ENCODE results near the gene DUSP22. TPM values are rescaled to one million over a fixed set of nuclear protein-coding genes. Genes with fewer than 3 reads are reported as not detected.

DUSP22 gene
- total RNA-seq, 2 donors from 2014 or later: 45.1 to 54.1 TPM

DNA sequence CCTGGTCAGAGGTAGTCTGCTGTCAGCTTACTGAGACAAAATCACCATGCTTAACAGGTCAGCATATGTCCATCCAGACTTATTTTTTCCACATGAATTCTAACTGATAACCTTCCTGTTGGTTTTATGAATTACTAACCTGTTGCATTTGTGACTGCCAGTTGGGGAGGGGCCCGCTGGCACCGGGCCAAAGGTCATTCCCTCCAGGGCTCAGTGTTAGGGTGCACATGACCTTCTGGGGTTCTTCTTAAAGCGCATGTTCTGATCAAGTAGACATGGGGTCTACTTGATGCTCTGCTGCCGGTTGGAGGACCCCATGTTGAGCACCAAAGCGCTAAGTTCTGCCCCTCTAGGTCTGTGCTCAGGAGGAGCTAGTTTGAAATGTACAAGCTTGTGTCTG lies 15.6 kb downstream of the DUSP22 start:
- Histone ChIP-seq H3K36me3 (no peaks in the 10 kb centered on the region), H3K4me1 (peaks cover 0 to 36% of the 10 kb centered on the region in 2 donors)

DNA sequence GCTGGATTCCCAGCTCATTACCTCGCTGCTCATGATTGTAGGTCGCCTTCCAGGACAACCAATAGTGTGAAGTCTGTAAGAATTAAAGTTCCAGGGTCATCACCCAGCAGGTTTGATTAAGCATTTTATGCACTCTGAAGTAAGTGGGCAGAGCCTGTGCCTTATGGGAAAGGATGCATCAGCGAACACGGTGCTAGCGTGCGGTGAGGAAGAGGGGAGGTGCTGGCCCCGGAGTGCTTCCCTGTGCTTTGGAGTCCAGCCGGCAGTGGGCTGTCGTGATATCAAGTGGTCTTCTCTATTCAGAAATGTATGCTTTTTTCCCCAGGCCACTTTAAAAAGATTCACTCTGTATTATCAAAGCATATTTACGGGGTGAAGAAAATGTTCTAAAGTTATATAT lies 16.0 kb downstream of the DUSP22 start:
- no peaks in the 10 kb centered on the region for H3K36me3 ChIP-seq

More for the DNA sequence above, 15.6 kb downstream of the DUSP22 start:
- Histone ChIP-seq H3K4me3 (no peak overlapping the region), H3K27me3 (no peaks in the 10 kb centered on the region), H3K9me3 (no peaks in the 10 kb centered on the region), H3K27ac (no peak overlapping the region)
- no peak for DNase-seq (ENCODE audit: low spot score)
- TF ChIP-seq, protein P1, sequence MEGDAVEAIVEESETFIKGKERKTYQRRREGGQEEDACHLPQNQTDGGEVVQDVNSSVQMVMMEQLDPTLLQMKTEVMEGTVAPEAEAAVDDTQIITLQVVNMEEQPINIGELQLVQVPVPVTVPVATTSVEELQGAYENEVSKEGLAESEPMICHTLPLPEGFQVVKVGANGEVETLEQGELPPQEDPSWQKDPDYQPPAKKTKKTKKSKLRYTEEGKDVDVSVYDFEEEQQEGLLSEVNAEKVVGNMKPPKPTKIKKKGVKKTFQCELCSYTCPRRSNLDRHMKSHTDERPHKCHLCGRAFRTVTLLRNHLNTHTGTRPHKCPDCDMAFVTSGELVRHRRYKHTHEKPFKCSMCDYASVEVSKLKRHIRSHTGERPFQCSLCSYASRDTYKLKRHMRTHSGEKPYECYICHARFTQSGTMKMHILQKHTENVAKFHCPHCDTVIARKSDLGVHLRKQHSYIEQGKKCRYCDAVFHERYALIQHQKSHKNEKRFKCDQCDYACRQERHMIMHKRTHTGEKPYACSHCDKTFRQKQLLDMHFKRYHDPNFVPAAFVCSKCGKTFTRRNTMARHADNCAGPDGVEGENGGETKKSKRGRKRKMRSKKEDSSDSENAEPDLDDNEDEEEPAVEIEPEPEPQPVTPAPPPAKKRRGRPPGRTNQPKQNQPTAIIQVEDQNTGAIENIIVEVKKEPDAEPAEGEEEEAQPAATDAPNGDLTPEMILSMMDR (IDR thresholded peaks at IDR 0.05): no peak

DNA sequence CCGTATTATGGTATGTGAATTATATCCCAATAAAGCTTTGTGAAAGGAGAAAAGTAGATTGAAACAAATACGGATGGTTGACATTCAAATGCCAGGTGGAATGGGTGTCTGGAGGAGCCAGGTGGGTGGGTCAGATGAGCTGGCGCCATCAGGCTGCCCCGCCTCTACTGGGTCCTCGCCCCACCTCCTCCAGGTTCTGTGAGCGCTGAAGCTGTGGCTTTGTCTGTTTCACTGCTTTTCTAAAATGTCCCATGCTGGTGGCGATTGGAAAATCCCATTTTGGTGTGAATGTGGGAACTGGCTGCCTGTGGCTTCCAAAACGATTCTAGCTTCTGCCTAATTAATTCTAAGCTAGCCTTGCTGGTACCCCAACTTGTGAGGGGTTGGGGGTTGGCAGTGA lies 16.5 kb downstream of the DUSP22 start:
- Histone ChIP-seq H3K9me3 (no peaks in the 10 kb centered on the region), H3K4me3 (no peak overlapping the region), H3K27ac (no peak overlapping the region), H3K27me3 (no peaks in the 10 kb centered on the region), H3K36me3 (no peaks in the 10 kb centered on the region), H3K4me1 (peaks cover 0 to 40% of the 10 kb centered on the region in 2 donors)
- no peak for DNase-seq (ENCODE audit: low spot score)
- TF ChIP-seq, protein P1 (IDR thresholded peaks at IDR 0.05): no peak

More for the DNA sequence above, 16.0 kb downstream of the DUSP22 start:
- TF ChIP-seq, protein P1 (IDR thresholded peaks at IDR 0.05): no peak
- Histone ChIP-seq H3K4me1 (peaks cover 0 to 39% of the 10 kb centered on the region in 2 donors), H3K9me3 (no peaks in the 10 kb centered on the region), H3K27ac (no peak overlapping the region), H3K4me3 (no peak overlapping the region), H3K27me3 (no peaks in the 10 kb centered on the region)
- DNase-seq (ENCODE audit: low spot score): no peak

DNA sequence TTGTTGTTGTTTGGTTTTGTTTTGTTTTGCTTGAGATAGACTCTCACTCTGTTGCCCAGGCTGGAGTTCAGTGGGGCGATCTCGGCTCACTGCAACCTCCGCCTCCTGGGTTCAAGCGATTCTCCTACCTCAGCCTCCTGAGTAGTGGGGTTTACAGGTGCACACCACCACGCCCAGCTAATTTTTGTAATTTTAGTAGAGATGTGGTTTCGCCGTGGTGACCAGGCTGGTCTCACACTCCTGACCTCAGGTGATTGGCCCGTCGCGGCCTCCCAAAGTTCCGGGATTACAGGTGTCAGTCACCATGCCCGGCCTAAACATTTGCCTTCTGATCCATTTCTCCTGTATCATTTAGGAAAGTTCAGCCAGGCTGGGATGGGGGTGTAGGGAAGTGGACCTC lies 17.7 kb downstream of the DUSP22 start:
- Histone ChIP-seq H3K4me1 (peaks cover 0 to 40% of the 10 kb centered on the region in 2 donors), H3K9me3 (no peaks in the 10 kb centered on the region), H3K27me3 (no peaks in the 10 kb centered on the region), H3K4me3 (no peak overlapping the region), H3K27ac (no peak overlapping the region), H3K36me3 (no peaks in the 10 kb centered on the region)
- DNase-seq (ENCODE audit: low spot score): no peak
- TF ChIP-seq, protein P1 (IDR thresholded peaks at IDR 0.05): no peak

DNA sequence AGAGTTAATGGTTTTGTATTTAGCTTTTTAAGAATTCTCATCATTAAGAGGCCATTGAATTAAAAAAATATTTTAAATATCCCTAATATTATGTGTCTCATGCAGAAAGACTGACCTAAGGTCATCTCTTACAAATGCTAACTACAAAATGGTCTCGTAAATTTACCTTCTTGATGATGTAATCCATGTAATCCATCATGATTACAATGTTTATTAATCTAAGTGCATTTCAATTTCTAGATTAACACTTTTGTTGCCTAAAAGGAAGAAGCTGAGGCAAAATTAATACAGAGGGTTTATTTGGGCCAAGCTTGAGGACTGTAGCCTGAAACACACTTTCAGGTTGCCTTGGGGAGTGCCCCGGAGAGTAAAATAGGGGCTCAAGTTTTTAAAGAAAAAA lies 18.4 kb downstream of the DUSP22 start:
- no peak overlapping the region for H3K4me3 ChIP-seq
- no peaks in the 10 kb centered on the region for H3K9me3 ChIP-seq
- H3K4me1 ChIP-seq: peaks cover 0 to 33% of the 10 kb centered on the region in 2 donors
- no peaks in the 10 kb centered on the region for H3K36me3 ChIP-seq
- H3K27me3 ChIP-seq: no peaks in the 10 kb centered on the region
- TF ChIP-seq, protein P1 (IDR thresholded peaks at IDR 0.05): no peak
- no peak overlapping the region for H3K27ac ChIP-seq
- no peak for DNase-seq (ENCODE audit: low spot score)

DNA sequence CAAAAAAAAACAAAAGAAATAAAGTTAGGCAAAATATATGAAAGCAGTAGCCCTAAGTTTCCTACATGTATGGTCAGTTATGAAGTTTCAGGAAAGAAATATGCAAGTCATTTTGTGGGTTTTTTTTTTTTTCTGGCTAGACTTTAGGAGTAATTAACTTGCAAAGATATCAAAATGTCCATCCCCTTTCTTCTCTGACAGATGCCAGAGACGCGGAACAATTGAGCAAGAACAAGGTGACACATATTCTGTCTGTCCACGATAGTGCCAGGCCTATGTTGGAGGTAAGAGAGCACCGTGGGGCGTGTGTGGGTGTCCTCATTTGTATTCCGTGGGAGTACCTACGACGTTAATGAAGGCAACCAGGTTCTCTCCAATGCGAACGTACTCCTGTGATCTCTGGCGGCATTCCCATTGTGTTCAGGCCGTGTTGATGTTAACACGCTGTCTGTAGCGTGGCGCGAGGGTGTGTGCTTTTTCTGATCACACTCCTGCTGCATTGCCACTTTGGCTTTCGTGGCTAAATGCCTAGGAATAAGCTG lies 19.5 kb downstream of the DUSP22 start:
- H3K27ac ChIP-seq: peak overlapping the region in 1 of 2 donors; percentile 0
- no peak for DNase-seq (ENCODE audit: low spot score)
- TF ChIP-seq, protein P1 (IDR thresholded peaks at IDR 0.05): no peak

More for the DNA sequence above, 19.5 kb downstream of the DUSP22 start:
- no peaks in the 10 kb centered on the region for H3K27me3 ChIP-seq
- H3K4me1 ChIP-seq: peaks cover 0 to 26% of the 10 kb centered on the region in 2 donors
- no peaks in the 10 kb centered on the region for H3K9me3 ChIP-seq
- no peak overlapping the region for H3K4me3 ChIP-seq
- no peaks in the 10 kb centered on the region for H3K36me3 ChIP-seq
